Astrocyte of the spinal cord (primary cell): Measurements from ENCODE around the gene TLK2.
A peak's percentile ranks its signal among the peaks of the same experiment; 100 is the strongest.

Experiments used
- DNase-seq: peaks from one replicate; pipeline ENCODE4 v3.0.0; 2011; ENCODE audit warnings: low read depth, low spot score
- H3K4me3 ChIP-seq: 2 replicates; pipeline ENCODE4 v1.5.1; 2011; ENCODE audit warnings: low read depth, mild to moderate bottlenecking, low read length, moderate library complexity
- in situ Hi-C: cut with HindIII; loops from 2 replicates; pipeline ENCODE4 v1.10.0; 2017; ENCODE audit warnings: low sequenced_read_pairs
- TF ChIP-seq, protein P1 (sequence below): IDR thresholded peaks from 2 replicates; pipeline ENCODE4 v1.5.1; 2012; ENCODE audit warnings: low read depth, mild to moderate bottlenecking, low read length, inconsistent platforms

TLK2 gene

DNA sequence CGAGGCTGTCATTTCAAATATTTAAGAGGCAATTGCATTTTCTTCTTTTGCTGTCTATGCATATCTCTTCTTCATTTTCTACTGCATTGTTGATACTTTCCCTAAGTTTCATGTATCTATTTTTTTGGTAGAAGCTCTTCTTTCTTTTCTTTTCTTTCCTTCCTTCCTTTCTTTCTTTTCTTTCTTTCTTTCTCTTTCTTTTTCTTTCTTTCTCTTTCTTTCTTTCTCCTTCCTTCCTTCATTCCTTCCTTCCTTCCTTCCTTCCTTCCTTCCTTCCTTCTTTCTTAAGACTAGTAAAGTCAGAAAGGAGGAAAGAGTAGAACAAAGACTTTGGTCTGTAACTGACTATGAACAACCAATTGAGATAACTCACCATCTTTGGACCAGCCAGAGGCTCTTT lies 182.7 kb downstream of the TLK2 start:
- H3K4me3 ChIP-seq = no peak overlapping the region
- in situ Hi-C loops = no loop called here
- TF ChIP-seq, protein P1, sequence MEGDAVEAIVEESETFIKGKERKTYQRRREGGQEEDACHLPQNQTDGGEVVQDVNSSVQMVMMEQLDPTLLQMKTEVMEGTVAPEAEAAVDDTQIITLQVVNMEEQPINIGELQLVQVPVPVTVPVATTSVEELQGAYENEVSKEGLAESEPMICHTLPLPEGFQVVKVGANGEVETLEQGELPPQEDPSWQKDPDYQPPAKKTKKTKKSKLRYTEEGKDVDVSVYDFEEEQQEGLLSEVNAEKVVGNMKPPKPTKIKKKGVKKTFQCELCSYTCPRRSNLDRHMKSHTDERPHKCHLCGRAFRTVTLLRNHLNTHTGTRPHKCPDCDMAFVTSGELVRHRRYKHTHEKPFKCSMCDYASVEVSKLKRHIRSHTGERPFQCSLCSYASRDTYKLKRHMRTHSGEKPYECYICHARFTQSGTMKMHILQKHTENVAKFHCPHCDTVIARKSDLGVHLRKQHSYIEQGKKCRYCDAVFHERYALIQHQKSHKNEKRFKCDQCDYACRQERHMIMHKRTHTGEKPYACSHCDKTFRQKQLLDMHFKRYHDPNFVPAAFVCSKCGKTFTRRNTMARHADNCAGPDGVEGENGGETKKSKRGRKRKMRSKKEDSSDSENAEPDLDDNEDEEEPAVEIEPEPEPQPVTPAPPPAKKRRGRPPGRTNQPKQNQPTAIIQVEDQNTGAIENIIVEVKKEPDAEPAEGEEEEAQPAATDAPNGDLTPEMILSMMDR = no peak
- no peak for DNase-seq

DNA sequence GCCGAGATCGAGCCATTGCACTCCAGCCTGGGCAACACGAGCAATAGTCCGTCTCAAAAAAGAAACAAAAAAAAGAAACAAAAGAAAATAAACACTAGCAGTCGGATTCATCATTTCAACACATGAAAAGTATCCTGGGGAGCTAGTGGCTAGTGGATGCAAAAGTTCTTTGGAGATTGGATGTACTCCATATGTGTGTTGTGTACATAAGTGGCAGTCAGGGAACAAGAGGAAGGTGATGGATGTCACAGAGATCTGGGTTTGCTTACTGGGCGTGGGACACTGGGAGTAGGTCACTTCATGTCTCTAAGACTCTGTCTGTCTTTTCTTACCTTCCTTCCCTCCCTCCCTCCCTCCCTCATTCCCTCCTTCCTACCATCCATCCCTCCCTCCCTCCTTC lies 184.2 kb downstream of the TLK2 start:
- DNase-seq = peak; percentile 35
- TF ChIP-seq, protein P1 = no peak
- no peak overlapping the region for H3K4me3 ChIP-seq
- in situ Hi-C loops = no loop called here
